Stimulated activated CD4-positive, alpha-beta T cell treated with anti-CD3 and anti-CD28 coated beads, Interleukin-12 subunit alpha, Interleukin-12 subunit beta, amount 100 ng/mL, for 24 hours (primary cell): Measurements from ENCODE around the gene OR11G2.
"Not testable (repeated sequence)": the region's sequence is repeated elsewhere in the genome, so short reads cannot be mapped to it uniquely, and the experiment has no call there.

Experiments
- DNase-seq, 2 experiments: peaks; one replicate each; pipeline ENCODE4 v3.0.0-alpha.2; 2020; ENCODE audit warnings: low read depth in 2 of 2

OR11G2 gene

GRCh38 chr14:20223410-20223809, 32.7 kb downstream of the OR11G2 start, which contains the start of gene OR11H6:
TSS of gene OR11H6 (plus strand) at chr14:20223710. CDS start at chr14:20223710, 0 bp downstream.
- DNase-seq, result no peak

GRCh38 chr14:20228681-20229080, 38.0 kb downstream of the OR11G2 start, which contains the start of gene OR11H7:
TSS of gene OR11H7 (plus strand) at chr14:20228981.
- DNase-seq, result no peak

- DNase-seq, result not testable (repeated sequence)
These were observed 44.7 kb downstream of the OR11G2 start for GRCh38 chr14:20235415-20235814.

DNA sequence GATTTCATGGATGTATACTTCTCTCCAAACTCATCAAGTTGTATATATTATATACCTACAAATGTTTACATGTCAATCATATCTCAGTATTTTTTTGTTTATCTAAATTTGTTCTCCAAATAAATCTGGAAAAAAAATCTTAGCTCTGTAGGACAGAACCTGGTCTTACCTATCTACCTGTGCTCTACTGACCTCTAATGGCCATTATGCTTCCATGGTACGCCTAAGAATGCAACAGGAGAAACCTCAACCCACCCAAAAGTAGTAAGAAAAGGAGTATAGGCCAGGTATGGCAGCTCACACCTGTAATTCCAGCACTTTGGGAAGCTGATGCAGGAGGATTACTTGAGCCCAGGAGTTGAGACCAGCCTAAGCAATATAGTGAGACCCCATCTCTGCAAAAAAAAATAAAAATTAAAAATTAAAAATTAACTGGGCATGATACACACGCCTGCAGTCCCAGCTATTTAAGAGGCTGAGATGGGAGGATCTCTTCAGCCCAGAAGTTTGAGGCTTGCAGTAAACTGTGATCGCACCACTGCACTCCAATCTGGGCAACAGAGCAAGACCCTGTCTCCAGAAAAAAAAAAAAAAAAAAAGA, 57.0 kb downstream of the OR11G2 start:
- DNase-seq, result no peak
